Endometrium (tissue), 2 donors: Measurements from ENCODE around the gene LRRC56.

Source experiments
- FAIRE-seq: peaks from 2 replicates; lab custom pipeline; 2012; peaks lifted over from hg19 to GRCh38; lab: Jason Lieb, UNC
- donor health status: control.
- donor health status: control.

The LRRC56 gene

DNA sequence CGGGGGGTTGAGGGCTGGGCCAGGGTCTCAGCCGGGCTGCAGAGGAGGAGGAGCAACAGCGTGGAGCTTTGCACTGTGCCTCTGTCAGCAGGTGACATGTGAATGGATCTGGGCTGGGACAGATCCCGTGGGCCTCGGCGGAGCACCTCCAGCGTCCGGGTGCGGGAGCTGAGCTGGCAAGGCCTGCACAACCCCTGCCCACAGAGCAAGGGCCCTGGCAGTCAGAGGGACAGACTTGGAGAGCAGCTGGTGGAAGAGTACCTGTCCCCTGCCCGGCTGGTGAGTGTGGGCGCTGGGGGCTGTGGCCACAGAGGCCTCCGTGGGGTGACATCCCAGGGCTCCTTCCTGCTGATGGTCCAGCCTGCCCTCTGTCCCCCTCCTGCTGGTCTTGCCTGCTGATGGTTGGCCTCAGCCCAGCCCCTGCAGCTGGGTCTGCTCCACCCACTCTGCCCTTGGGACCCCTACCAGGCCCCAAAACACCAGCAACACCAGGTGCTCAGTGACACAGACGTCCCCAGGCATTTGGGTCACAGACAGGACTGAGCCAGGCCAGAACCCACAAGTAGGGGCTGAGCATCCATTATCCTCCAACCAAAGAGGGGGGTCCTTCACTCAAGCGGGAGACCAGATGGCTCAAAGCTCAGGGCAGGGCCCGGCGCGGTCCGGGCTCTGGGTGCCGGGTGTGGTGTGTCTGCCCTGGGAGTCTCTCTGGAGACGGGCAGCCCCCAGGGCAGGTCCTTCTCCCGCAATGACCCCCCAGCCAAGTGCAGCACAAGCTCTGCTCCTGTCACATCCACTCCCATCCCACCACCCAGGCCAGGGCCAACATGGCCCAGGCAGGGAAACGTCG is 3.5 kb downstream of the LRRC56 start:
- FAIRE-seq, result no peak

DNA sequence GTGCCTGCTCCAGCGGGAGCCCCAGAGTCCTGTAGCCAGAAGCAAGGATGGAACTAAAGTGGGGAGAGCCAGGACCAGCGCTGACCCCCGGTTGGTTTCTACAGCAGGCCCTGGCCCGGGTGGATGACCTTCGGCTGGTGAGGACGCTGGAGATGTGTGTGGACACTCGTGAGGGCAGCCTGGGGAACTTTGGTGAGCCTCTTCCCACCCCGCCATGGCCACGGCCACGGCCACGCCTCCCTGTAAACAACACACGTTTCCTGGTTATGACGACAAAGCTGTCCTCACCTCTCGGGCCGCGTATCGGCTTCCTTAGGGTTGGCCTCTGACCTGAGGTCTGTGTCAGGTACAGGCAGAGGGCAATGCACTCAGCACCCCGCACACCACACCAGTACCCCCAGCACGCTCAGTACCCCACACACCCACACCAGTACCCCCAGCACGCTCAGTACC is 4.1 kb downstream of the LRRC56 start:
- no peak for FAIRE-seq

DNA sequence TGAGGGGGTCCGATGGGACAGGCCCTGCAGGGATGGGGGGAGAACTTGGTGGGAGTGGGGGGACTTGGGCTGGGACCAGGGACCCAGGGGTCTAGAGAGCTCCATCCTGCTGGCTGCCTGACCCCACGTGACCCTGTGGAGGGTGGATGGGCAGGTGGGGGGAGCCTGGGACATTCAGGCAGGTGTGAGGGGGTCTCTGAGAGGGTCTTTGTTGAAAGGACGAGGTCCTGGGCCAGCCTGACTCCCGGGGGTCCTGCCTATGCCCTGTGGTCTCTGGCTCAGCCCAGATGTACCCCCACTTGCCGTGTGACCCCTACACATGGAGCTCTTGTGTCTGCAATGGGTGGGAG is 7.5 kb downstream of the LRRC56 start:
- FAIRE-seq, result no peak

DNA sequence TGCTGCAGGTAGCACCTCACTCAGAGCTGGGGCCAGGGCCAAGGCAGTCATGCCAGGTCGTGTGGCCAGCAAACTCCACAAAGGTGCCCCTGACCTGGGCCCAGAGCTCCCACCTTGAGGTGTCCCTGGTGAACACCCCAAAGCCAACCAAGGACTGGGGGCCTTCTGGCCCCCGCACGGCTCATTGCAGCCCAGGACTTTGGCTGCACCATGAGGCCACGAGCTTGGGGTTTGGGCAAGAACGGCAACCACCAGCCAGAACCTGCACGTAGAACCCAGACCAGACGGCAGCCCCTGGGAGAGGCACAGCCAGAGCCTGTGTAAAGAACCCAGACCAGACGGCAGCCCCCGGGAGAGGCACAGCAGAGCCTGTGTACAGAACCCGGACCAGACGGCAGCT is 7.8 kb downstream of the LRRC56 start:
- no peak for FAIRE-seq

DNA sequence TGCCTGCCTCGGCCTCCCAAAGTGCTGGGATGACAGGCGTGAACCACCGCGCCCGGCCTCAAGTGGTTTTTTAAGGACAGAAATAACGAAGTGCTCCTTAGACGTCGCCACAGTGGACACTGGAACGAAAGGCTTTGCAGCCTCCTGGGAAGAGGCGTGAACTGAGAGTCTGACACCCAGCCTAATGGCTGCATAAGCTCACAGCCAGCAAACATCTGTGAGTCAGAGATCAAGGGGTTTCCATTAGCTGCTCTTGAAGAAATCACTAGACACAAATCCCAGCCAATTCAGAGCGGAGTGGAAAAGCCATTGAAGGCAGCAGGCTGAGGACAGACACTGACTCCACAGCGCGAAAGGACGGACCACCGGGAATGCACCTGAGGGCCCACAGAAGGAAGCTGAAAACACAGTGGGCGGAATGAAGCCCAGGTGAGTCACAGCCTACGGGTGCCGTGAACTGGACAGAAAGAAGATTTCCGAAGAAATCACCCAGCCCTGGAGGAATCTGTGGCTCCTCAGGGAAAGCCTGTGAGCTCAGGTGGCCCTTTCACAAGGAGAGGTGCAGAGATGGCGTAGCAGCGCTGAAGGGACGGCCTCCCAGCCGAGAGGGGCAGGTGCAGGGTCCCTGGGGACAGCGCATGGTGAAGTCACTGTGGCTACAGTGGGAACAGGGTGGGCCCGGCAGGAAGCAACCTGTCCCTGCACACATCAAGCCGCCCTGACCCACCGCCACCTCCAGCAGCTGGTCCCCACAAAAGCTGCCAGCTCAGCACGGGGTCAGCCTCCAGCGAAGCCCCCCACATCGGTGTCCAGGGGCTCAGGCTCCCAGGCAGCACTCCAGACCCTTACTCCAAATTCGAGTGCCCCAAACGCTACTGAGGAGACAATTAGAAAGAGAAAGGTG is 11.6 kb downstream of the LRRC56 start:
- no peak for FAIRE-seq

DNA sequence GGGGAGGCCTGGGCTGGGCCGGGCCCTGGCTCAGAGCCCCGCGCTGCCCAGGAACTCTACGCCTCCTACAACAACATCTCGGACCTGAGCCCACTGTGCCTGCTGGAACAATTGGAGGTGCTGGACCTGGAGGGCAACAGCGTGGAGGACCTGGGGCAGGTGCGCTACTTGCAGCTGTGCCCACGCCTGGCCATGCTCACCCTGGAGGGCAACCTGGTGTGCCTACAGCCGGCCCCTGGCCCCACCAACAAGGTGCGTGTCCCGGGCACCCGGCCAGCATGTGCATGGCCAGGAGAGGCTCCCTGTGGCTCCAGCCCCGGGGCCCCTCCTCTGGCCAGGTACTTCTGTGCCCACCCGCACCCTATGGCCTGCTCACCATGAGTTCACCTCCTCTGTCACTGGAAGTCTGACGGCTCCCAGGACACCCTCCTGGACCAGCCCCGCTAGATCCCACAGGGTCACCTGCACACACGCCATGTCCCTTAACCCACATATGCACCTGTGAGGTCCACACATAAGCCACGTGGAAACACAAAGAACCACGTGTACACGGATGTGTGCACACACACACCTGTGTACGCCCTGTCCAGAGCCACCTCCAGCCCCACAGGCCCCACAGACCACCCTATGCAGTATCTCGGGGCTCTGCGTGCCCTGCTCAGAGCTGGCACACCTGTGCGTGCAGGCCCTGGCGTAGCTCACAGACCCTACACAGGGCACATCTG is 12.9 kb downstream of the LRRC56 start:
- FAIRE-seq, result no peak

DNA sequence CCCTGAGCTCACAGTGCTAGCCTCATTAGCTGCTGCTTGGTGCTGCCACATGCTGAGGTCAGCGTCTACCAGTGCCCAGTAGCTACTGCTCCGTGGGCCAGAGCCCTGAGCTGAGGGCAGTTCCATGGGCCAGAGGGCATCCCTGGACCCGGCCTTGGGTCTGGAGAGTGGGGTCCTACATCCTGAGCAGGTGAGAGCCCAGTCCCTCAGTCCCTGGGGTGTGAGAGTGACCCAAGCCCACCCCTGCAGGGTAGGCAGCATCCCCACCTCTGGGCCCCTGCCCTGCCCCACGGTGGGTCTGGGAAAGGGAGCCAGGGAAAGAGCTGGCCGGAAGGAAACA is 13.4 kb downstream of the LRRC56 start:
- no peak for FAIRE-seq

DNA sequence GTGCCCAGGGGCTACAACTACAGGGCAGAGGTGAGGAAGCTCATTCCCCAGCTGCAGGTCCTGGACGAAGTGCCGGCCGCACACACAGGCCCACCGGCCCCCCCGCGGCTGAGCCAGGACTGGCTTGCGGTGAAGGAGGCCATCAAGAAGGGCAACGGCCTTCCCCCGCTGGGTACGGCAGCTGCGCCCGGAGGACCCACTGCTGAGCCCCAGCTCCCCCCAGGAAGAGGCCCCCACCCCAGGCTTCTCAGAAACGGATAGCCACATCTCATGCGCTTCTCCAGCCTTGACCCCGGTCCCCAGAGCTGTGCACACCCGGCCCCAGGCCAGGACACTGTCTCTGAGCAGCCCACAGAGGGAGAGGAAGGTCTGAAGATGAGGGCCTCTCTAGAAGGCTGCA is 13.8 kb downstream of the LRRC56 start:
- no peak for FAIRE-seq

DNA sequence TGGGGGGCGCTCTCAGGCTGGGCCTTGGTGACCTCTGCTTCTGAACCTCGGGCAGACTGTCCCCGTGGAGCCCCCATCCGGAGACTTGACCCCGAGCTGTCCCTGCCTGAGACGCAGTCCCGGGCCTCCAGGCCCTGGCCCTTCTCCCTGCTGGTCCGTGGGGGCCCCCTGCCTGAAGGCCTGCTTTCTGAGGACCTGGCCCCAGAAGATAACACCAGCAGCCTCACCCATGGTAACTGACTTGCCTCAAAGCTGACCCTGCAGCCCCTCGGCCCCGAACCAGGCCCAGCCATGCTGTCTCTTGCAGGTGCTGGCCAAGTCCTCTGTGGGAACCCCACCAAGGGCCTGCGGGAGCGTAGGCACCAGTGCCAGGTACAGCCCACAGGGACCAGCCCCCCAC is 14.3 kb downstream of the LRRC56 start:
- no peak for FAIRE-seq

DNA sequence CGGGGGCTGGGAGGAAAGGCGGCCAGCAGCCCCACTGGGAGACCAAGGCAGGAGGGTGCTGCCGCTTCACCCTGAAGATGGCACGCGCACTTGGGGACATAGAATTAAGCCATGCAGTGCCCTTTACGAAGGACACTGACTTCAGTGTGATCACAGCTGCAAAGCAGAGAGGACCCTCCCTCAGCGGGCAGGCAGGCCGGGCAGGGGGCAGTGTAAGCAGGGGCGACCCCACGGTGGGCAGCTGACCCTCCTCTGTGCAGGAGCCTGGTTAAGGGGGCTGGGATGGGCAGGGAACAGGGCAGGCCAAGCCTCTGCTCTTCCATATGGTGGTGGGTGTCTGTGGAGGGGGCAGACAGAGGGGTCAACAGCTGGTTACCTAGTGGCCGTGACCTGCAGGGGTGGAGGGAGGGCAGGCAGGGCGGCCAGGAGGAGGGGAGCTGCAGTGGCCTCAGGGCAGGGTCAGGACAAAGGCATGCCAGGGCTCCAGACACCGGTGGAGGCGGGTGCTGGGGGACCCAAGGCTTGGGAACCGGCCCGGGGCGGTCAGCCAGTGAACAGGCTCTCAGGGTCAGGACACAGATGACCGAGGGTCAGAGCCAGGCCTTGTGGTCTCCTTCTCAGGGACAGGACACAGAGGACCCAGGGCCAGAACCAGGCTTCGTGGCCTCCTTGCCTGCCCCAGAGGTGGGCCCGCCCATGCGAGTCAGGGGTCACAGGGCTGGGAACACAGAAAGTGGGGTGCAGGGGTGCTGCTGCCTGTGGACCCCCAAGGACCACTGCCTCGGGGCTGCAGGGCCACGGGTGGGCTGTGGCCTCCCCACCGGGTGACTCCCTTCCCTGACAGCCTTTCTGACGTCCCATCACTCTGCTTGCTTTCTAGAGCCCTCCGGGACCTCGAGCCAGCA is 16.0 kb downstream of the LRRC56 start:
- no peak for FAIRE-seq

DNA sequence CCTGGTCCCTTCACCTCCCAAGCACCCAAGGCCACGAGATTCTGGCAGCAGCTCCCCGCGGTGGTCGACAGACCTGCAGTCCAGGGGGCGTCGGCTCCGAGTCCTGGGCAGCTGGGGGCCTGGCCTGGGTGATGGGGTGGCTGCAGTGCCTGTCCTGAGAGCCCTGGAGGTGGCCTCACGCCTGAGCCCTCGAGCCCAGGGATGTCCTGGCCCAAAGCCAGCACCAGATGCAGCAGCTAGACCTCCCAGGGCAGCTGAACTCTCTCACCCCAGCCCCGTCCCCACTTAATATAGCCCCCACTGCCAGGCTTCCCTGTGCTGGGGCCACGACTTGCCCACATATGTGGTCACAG is 16.6 kb downstream of the LRRC56 start:
- FAIRE-seq, result no peak

DNA sequence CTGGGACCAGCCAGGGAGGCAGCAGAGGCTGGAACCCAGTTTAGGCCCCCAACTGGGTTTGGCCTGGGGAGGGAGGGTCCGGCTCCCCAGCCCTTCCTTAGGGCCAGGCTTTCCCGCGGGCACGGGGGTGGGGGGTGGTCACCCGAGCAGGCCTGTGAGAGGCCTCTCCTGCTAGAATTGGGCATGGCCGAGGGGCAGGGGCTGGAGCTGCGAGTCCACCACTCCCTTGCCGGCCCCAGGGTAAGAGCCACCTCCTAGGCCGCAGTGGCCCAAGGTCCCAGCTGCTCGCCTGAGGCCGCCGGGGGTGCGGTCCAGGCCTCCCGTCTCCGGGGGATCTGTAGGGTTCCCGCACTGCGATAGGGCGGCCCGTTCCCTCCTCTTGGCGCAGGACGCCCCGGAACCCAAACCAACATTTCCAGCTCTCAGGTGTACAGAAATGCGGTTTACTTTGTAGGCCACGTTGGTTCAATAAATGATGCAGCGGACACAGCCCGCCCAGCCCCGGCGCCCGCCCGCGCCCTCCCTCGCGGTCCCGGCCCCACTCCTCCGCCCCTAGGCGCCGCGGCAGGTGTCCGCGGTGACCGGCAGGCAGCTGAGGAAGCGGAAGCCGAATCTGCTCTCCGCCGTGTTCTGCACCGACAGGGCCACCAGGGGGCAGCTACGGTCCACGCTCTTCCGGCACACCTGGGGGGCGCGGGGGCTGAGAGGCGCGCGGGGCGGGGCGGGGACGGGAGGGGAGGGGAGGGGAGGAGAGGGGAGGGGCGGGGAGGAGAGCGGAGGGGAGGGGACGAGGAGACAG is 17.3 kb downstream of the LRRC56 start:
- no peak for FAIRE-seq

DNA sequence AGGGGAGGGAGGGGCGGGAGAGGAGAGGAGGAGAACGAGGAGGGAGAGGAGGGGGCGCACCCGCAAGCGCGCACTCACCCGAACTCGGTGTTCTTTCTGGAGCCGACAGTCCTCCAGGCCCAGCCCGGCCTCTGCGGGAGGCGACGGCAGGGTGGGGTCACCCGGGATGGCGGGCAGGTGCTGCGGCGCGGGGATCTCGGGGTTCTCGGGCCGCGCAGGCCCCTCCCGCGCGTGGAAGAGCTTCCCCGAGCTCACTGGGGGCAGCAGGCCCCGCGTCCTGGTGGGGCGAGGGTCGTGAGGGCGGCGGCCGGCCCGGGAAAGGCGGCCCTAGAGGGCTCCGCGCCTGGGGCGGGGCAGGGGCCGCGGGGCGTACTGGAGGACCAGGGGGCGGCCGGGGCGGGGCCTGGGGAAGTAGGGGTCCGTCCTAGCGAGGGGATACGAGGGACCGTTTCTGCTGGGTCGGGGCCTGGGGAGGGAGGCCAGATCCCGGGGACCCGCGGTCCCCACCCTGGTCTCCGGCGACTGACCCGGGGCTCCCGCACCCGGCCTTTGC is 18.0 kb downstream of the LRRC56 start:
- no peak for FAIRE-seq

DNA sequence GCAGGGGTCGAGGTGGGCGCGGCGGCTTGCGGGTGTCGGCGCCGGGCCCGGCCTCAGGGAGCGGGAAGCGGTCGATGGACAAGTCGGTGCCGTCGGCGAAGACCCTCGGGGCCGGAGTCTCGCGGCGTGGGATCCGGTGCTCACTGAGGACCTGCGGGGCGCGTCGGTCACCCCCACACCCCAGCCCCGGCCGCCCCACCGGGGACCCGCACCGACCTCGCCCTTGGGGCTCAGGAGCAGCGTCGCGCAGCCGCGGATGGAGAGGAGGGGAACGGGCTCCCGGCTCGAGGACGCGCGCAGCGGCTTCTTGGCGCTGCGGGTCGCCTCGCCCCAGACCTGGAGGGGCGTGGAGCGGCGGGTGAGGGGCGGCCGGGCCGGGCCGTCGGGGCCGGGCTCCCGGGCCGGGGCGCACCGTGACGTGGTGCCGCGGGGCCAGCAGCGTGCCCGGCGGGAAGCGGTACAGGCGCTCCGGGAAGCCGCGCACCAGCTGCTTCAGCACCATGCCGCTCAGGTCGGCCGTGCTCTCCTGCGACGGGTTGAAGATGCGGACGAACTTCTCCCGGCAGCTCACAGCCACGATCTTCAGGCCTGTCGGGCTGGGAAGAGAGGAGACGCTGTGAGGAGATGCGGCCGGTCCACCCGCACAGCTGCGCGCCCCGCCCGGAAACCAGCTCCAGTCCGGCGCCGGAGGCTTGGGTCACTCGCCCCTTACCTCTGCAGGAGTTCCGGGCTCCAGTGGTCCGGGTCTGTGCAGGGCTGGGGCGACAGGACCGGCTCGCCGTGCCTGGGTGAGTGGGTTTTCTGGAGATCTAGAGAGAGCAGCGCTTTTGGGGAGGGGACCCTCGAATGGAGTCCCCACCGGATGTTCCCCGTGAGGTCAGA is 18.7 kb downstream of the LRRC56 start:
- FAIRE-seq, result no peak

DNA sequence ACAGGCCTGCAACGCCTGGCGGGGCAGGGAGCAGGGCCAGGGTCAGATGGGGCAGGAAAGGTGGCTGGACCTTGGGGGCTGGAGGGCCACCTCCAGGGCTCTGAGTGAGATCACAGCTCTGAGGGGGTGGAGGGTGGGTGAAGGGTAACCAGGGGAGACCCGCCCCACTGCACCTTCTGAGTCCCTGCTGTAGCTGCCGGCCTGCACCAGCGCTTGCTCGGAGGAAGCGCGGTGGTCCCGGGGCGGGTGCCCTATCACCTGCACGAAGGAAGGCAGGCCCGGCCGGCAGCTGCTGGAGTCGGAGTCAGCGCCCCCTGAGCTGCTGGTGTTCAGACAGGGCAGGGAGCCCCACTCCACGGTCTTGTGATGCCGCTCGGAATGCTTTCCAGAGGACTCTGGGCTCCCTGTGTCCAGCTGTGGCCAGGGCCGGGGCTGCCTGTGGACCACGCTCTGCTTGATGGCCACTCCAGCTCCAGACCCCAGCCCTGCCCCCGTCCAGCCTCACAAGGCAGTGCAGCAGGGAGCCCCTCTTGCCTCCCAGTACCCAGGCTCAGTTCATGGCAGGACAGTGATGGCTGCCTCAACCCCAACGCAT is 19.4 kb downstream of the LRRC56 start:
- no peak for FAIRE-seq

DNA sequence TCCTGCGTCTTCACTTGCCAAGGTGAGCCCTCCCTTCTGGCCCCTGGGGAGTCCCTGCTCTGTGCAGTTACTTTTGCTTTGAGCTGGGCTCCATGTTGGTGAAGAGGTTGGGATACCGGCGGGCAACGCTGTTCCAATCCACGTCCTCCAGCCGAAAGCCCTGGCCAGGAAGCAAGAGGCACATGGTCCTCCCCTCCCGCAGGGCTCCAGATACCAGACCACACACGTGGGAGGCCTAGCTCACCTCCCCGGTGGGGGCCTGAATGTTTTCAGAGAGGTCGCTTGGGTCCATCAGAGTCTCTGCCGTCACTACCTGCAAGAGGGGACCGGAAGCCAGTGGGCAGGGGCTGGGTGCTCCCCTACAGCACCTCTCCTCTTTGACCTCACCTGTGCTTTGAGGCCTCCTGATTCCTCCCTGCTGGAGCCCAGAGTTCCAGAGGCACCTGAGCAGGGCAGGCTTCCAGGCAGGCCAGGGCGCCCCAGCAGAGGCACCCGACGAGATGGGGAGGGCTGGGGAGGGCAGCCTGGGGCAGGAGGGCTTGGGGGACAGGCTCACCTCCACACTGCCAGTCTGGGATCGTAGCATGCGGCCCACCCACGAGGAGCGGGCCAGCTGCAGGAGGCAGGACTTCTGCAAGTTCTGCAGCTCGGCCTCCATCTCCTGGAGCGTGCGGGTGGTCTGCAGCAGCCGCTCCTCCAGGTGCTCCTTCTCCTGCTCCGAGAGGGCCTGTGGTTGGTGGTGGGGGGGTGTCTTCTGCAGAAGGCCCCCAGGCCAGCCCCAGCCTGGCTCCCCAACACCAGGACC is 20.2 kb downstream of the LRRC56 start:
- FAIRE-seq, result no peak

DNA sequence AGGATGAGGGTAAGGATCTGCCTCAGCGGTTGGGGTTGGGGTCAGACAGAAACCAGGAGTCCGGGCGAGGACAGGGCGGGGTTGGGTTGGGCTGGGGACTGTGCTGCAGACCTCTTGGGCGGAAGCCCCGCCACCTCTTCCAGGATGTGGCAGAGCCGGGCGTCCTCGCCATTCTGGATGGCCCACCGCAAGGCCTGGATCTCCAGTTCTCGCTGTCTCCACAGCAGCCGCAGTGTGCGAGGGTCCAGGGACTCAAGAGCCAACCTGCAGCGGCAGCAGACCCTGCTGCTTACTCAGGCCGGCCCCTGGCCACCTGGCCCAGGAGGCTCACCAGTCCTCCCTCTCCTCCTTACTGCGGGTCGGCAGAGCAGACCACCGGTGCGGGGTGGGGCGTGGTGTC is 21.2 kb downstream of the LRRC56 start:
- FAIRE-seq, result no peak

DNA sequence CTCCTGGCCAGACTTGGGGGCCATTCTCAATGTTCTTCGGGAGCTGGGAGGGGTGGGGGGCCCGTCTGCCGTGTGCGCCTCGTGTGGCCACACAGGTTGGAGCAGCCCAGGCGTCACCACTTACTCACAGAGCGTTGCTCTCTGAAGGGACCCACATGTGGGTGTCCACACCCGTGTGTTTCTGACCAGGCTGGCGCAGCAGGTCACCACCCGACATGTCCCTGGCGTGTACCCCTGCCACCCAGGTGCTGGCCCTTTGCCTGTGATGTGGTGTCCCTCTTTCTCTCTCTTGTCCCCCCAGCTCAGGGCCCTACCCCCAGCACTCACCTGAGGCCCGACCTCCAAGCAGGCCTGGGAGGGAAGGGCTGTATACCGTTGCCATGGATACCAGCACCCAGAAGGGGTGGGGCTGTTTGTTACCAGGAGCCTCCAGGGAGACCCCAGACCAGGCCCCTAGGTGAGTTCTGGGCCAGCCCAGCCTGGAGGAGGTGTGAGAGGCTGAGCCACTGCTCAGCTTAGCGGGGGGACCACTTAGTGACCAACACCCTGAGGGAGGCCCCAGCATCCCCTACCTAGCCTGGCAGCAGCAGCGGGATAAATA is 21.8 kb downstream of the LRRC56 start:
- no peak for FAIRE-seq
